NCI-H2081 (cell line): ENCODE measurements around the gene TNFRSF1B.
"Not testable (repeated sequence)": the region's sequence is repeated elsewhere in the genome, so short reads cannot be mapped to it uniquely, and the experiment has no call there.

ENCODE experiments used
- DNase-seq, 2 experiments: peaks; one replicate each; lab custom pipeline; 2025; lab: John Stamatoyannopoulos, UW

Gene TNFRSF1B

GRCh38 chr1:12219800-12220199, 53.0 kb downstream of the TNFRSF1B start:
- DNase-seq: no peak

GRCh38 chr1:12220890-12221289, 54.1 kb downstream of the TNFRSF1B start:
- no peak for DNase-seq

- DNase-seq: not testable (repeated sequence)
These were observed 55.9 kb downstream of the TNFRSF1B start for GRCh38 chr1:12222700-12223099.

GRCh38 chr1:12224092-12224491, 57.3 kb downstream of the TNFRSF1B start:
- not testable (repeated sequence) for DNase-seq

GRCh38 chr1:12228979-12229378, 62.2 kb downstream of the TNFRSF1B start:
- DNase-seq: no peak

- DNase-seq: no peak
These were observed 62.6 kb downstream of the TNFRSF1B start for GRCh38 chr1:12229386-12229834.

GRCh38 chr1:12229835-12230548, 63.2 kb downstream of the TNFRSF1B start, which contains the start of gene VPS13D:
TSS of gene VPS13D (plus strand) at chr1:12230030. CDS start at chr1:12234267, 4,237 bp downstream.
- DNase-seq: peak; percentile 69 to 78

- no peak for DNase-seq
These were observed 63.9 kb downstream of the TNFRSF1B start for GRCh38 chr1:12230549-12231275.

GRCh38 chr1:12231276-12231595, 64.4 kb downstream of the TNFRSF1B start:
- no peak for DNase-seq

GRCh38 chr1:12232221-12232620, 65.4 kb downstream of the TNFRSF1B start:
- no peak for DNase-seq

GRCh38 chr1:12244078-12244477, 77.3 kb downstream of the TNFRSF1B start:
- no peak for DNase-seq

- DNase-seq: no peak
These were observed 77.8 kb downstream of the TNFRSF1B start for GRCh38 chr1:12244585-12244984.

GRCh38 chr1:12245116-12245515, 78.3 kb downstream of the TNFRSF1B start:
- DNase-seq: no peak

GRCh38 chr1:12245733-12246132, 78.9 kb downstream of the TNFRSF1B start:
- DNase-seq: no peak

- DNase-seq: no peak
These were observed 79.8 kb downstream of the TNFRSF1B start for GRCh38 chr1:12246584-12246983.

GRCh38 chr1:12249181-12249580, 82.4 kb downstream of the TNFRSF1B start:
- no peak for DNase-seq

GRCh38 chr1:12249748-12250147, 83.0 kb downstream of the TNFRSF1B start:
- DNase-seq: no peak

GRCh38 chr1:12251442-12251841, 84.7 kb downstream of the TNFRSF1B start:
- no peak for DNase-seq

- no peak for DNase-seq
These were observed 89.1 kb downstream of the TNFRSF1B start for GRCh38 chr1:12255913-12256312.

GRCh38 chr1:12258272-12258671, 91.5 kb downstream of the TNFRSF1B start:
- no peak for DNase-seq
